GM11168 (cell line): ENCODE measurements around the gene NTHL1.

Experiments
- in situ Hi-C: fragments of 300-500 bp; cut with MboI; formaldehyde crosslinking; loops from one replicate; pipeline ENCODE4 v1.12.0; 2022; ENCODE audit warnings: low sequenced_read_pairs; ENCODE audit not compliant: unreplicated experiment

NTHL1 gene

DNA sequence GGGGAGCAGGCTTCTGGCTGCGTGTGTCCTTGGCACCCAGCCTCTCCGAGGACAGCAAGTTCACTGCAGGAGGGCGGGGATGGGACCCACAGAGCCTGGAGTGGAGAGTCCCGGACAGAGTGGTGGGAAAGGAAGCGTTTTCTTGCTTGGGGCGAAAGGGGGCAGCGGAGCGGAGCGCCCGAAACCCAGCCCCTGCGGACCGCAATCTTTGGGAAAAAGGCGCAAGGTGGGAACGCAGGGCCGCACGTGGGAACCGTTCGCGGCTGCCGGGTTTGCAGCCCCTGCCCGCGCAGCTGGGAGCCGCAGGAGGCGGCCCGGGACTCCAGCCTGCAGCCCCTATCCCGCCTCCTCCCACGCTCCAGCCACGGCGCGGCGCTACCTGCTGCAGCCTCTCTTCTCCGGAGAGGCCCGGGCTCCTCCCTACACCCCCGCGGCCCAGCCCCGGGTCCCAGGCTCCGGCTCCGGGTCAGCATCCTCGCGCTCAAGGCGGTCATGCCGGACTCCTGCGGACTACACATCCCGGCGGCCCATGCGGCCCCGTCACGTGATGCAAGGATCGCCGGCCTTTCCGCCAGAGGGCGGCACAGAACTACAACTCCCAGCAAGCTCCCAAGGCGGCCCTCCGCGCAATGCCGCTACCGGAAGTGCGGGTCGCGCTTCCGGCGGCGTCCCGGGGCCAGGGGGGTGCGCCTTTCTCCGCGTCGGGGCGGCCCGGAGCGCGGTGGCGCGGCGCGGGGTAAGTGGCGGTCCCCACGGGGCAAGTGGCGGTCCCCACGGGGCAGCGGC is at the start of gene NTHL1, which contains the start of gene TSC2:
Gene NTHL1 (minus strand): TSS at position 505 of the 786 bp plus-strand sequence. CDS start 11 bp downstream, at position 494.
Gene TSC2 (plus strand): TSS at position 656 of the 786 bp plus-strand sequence. CDS start 631 bp downstream, outside the sequence.
- in situ Hi-C loops = no loop called here

DNA sequence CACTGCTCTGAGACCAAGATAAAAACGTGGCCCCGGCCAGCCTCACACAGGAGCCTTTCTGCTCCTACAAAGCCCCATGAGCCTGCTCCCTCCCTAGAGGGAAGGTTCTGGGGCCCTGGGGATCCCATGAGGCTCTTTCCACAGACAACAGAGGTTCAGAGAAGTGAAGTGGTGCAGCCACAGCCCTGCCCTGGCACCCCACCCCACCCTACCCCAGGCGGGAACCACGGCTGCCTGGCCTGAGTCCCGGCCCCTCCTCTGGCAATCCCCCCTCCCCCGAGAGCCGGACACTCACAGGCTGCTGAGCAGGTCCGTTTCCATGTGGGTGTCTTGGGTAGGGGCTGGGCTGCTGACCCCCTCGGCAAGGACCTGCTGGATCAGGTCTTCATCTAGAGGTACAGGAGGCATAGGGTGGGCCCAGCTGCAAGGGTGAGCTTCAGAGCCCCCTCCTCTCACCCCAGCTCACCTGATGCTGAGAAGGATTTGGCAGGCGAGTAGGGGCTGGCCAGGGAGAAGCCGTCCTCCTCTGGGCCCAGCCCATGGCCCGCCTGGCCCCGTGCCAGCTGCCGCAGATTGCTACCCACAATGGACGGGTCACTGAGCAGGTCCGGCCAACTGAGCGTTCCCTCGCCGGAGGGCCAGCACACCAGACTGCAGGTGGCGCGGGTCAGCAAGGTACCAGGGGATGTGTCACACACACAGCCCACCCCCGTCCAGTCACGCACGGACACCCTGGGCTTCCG is 49.4 kb upstream of the NTHL1 start:
- in situ Hi-C loops = no loop called here

DNA sequence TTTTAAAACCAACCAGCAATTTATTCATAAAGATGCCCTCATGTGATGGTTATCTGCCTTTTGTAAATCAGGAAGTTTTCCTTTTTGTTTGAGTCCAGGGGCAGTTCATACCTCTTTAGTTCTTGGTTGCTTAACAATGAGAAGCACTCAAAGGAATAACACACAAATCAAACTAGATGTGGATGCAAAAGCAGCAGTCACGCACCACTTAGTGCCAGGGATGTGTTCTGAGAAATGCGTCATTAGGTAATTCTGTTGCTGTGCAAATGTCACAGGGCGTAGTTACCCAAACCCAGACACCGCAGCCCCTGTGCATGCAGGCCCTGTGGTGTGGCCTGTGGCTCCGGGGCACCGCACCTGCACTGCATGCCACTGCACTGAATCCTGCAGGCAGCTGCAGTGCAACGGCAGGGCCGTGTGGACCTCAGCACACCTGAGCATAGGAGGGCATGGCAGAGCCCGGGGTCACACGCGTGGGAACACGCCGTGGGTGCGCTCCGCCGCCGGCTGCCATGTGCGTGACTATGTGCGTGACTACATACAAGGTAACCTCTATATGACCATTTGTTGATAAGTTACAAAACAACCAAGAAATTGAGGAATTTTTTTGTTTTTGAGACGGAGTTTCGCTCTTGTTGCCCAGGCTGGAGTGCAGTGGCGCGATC is 48.4 kb upstream of the NTHL1 start:
- in situ Hi-C loops = no loop called here

DNA sequence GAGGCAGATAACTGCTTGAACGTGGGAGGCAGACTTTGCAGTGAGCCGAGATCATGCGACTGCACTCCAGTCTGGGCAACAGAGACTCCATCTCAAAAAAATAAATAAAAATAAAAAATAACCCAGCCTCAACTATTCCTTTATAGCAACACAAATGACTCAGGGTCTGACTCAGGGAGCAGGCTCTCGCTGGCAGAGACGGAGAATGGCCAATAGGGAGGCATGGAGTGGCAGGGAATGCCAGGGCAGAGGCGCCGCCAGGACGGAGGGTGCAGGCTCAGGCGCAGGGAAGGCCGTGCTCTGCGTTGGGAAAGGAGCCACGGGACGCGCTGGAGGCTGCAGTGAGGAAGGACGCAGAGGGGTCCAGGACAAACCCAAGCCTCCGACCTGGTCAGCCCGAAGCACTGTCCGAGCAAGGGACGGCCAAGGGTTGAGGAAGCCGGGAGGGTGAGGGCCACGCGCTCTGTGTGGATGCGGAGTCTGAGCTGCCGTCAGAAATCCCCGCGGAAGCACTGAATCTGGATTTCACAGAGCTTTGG is 47.8 kb upstream of the NTHL1 start:
- in situ Hi-C loops = no loop called here

DNA sequence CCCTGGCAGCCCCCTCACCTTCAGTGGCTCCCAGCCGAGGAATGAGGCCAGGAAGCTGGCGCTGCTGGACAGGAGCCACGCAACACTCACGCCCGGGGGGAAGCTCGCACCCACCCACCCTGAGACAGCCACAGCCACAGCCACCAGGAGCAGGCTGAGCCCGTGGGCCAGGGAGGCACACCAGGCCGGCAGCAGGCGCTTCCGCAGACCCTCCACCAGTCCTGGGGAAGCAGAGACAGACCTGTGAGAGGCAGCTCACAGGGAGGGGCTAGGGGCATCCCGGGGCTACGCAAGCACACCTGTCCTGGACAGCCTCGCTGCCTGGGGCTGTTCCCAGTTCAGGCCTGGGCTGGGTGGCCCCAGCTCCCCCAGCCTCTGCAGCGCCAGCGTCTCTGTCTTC is 46.2 kb upstream of the NTHL1 start:
- in situ Hi-C loops = no loop called here

DNA sequence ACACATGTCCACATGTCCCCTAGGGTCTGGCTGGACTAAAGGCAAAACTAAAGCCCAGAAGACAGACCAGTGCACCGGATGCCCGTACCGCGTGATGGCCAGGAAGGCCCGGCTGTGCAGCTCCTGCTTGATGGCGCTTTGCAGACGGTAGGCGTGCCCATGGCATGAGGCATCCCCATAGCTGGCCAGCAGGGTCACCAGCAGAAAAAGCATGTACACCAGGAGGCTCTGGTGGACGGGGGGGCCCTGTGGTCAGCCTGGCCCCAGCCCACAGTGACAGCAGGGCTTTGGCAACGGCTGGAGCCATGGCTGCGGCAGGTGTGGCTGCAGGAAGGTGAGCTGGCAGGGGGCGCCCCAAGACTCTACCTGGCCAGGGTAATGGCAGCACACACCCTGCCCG is 45.2 kb upstream of the NTHL1 start:
- in situ Hi-C loops = no loop called here

DNA sequence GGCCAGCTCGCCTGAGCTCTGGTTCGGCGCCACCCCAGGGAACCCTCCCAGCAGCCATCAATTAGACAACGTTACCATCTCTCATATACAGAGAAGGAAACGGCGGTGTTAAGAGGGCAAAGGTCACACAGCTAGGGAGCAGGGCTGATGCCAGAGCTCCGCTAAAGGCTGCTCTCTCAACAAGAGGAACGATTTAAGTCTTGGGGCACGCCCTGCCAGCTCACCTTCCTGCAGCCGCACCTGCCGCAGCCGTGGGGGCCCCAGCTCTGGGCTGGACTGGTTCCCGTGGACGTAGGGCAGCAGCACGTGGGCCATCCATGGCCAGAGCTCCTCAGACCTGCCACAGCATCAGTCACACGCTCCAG is 44.6 kb upstream of the NTHL1 start:
- in situ Hi-C loops = no loop called here

DNA sequence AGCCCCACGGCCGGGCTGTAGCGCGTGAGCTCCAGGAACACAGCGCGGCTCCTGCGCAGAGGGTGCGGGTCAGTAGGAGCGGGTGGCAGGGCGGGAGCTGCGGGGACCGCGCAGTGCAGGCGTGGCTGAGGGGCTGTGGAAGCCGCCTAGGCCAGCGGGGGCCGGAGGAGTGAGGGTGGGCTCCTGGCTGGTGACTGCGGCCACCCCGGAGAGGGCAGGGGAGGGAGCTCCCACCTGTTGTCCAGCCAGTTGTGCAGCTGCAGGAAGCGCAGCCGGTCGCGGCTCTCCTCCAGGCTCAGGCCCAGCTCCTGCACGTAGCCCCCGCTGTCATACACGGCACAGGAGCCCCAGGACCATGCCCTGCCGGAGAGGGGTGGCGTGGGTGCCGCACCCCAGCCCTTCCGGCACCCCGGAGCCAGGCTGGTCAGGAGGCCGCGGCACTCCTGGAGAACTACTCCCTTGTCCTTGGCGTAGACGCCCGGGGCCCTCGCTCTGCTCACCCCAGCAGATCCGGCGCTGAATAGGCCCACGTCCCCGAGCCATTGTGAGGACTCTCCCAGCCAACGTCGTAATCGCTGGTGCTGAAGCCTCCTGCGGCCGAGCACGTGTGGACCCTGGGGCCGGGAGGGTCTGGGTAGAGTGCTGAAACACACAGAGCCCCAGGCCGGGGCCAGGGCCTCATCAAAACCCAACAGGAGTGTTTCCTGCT is 44.1 kb upstream of the NTHL1 start:
- in situ Hi-C loops = no loop called here

DNA sequence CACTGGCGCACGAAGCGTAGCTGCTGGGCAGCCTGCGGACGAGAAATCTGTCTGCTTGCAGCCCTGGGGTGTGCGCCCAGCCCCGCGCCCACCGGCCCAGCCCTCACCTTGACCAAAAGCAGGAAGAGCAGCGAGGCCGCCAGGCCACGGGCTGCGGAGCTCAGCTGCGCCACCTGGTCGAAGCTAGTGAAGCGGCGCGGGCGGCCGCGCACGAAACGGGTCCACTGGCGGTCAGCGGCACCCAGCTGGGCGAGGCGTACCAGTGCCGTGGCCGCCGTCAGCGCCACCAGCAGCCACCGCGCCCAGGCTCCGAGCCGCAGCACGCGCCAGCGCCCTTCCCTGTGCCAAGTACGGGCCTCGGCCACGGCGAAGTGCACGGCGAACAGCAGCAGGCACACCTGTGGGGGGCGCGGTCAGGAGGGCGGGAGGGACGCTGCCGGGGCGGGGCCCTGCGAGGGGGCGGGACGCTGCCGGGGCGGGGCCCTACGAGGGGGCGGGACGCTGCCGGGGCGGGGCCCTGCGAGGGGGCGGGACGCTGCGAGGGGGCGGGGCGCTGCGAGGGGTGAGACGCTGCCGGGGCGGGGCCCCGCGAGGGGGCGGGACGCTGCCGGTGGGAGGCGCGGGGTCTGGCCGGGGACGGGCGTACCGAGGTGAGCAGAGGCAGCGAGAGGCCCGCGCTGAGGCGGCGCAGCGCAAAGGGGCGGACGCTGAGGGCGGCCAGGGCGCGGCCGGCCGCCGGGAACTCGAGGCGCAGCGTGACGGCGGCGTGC is 43.3 kb upstream of the NTHL1 start:
- in situ Hi-C loops = no loop called here

DNA sequence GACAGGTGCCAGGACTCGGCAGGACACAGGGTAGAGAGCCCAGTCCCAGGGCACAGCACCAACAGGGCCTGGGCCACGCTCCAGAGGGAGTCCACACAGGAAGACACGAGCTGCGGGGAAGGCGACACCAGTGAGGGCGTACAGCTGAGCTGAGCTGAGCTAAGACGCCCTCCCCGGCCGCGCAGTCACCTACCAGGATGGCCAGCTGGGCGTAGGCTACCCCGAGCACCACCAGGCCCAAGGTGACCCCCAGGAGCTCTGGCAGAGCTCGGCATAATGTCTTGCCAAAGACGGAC is 42.8 kb upstream of the NTHL1 start:
- in situ Hi-C loops = no loop called here

DNA sequence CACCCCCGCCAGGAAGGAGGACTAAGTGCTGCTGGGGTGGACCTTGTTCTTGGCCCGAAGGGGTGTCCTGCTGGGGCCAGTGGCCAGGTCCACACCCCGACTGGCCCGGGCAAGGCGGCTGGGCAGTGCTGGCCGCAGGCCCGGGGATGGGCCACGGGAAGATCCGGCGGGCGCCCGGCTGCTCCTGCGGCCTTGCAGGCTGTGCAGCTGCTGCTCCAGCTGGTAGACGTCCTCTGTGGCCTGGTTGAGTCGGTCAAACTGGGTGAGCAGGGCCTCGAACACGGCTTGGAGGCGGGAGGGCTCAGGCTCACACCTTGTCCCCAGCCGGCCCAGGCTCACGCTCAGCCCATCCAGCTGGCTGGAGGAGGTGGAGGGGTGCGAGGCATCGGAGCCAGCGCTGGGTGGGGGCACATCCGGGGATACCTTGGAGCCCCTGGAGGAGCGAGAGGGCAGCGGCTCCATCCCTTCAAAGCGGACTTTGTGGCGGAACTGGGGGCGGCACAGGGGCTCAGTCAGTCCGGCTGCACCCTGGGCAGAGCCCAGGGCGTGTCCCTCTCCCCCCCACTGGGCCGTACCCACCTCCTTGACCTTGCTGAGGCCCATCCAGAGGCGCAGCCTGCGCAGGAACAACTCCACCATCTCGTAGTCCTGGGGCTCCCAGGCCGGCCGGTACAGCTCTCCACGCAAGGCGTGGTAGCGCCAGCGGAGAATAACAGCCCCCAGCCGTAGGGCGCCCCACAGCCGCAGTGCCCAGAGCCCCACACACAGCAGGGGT is 42.3 kb upstream of the NTHL1 start:
- in situ Hi-C loops = no loop called here

DNA sequence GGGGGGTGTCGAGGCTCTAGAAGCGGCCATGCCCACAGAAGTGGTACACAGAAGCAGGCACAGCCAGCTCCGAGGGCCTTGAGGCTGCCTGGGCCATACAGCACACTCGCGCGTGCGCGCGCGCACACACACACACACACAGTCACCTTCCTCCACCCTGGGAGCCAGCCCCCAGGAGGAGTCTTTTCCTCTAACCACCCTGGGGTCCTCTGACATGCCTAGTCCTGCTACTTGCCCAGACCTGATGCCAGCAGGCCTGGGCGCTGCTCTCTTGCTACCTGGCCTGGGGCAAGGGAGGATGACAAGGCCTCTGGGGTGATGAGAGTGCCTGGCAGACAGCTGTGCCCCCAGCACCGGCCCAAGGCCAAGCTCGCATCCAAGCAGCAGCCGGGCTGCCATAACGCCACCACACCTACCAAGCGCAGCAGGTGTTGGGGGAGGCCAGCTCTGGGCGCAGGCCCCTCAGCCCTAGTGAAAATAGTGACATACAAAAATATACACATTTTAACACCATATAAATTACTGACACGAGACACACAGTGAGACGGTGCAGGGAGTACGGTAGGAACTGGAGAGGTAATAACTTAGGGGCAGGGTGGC is 41.2 kb upstream of the NTHL1 start:
- in situ Hi-C loops = no loop called here

DNA sequence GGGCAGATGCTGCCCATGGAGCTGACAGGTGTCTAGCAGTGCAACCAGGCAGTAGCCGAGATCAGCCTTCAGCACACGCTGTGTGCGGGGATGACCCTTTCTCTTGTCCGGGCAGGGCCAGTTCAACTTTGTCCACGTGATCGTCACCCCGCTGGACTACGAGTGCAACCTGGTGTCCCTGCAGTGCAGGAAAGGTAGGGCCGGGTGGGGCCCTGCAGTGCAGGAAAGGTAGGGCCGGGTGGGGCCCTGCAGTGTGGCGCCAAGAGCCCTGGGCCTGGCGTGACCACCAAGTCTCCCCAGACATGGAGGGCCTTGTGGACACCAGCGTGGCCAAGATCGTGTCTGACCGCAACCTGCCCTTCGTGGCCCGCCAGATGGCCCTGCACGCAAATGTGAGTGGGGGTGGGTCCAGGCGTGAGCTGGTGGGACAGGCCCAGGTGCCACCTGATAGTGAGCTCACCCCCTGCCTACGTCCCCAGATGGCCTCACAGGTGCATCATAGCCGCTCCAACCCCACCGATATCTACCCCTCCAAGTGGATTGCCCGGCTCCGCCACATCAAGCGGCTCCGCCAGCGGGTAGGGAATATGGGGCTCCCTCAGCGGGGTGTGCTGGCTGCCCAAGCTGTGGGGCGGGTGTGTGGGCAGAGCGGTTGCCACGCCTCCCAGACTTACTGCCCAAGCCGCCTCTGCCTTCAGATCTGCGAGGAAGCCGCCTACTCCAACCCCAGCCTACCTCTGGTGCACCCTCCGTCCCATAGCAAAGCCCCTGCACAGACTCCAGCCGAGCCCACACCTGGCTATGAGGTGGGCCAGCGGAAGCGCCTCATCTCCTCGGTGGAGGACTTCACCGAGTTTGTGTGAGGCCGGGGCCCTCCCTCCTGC is 40.4 kb upstream of the NTHL1 start:
- in situ Hi-C loops = no loop called here

DNA sequence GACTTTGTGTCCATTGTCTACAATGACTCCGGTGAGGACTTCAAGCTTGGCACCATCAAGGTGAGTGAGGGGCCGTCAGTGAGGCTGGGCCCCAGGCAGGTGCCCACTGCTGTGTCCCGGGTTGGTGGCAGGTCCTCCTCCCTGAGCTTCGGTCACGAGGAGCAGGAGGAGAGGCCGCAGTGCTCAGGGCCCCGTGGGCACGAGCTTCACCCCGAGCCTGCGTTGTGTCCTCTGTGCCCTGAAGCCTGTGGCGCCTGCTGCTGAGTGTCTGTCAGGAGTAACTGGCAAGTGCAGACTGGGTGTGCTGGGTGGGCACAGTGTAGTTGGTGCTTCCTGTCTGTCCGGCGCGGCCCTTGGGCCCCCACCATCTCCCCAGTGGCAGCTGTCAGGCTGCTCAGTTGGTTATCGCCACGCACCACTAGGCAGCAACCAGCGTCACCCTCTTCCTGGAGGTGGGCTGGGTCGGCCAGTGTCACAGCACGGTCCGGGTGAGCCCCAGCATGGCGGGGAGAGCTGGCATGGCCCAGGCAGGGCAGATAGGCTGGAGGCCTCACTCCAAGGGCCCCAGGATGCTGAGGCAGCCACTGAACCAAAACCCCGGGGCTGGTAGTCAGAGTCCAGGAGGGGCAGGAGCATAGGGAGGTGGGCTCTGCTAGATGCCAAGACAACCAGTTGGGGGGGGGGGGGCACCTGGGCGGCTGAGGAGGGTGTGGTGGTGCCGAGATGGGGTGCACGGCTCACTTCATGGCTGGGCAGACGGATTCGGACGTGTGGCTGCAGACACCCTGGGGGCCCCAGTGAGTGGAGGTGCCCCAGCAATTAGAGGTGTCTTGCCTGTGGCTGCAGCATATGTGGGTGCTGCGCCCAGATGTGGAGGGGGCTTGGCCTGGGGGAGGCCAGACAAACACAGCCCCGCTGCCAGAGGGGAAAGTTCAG is 39.4 kb upstream of the NTHL1 start:
- in situ Hi-C loops = no loop called here

DNA sequence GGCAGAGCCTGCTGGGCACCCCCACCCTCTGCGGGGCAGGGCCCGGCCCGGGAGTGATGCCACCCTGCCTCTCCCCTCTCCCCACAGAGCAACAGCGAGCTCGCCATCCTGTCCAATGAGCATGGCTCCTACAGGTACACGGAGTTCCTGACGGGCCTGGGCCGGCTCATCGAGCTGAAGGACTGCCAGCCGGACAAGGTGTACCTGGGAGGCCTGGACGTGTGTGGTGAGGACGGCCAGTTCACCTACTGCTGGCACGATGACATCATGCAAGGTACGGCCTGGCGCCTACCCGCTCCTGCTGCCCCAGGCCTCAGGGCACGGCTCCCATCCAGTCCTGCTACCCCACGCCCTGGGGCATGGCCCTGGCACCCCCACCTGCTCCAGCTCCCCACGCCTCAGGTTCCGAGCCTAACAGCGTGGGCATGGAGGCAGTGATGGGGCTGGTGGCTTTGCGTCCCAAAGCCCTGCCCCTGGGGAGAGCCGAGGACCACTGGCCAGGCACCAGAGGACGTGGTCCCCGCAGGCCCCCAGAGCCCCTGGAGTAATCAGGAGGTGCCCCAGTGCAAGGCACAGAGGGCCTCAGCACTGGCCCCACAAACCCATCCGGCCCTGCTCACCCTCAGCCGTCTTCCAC is 38.6 kb upstream of the NTHL1 start:
- in situ Hi-C loops = no loop called here

DNA sequence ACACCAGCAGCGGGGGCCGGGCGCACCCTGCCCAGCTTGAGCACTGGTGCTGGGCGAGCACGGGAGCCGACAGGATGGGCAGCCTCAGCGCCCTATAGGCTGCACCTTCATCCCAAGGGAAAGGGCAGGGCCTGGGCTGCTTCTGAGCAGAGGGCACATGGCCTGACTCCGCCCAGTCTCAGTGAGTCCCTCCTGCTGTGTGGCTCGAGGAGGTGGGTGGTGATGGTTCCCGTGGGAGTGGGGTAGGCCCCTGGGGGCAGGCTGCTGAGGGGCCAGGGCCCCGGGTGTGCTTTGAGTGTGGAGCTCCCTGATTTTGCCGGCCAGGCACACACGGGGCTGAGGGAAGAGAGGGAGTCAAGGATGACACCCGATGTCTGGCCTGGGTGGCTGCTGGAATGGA is 38.0 kb upstream of the NTHL1 start:
- in situ Hi-C loops = no loop called here
